ENCODE measurements around the gene MPDZ.

The MPDZ gene

DNA sequence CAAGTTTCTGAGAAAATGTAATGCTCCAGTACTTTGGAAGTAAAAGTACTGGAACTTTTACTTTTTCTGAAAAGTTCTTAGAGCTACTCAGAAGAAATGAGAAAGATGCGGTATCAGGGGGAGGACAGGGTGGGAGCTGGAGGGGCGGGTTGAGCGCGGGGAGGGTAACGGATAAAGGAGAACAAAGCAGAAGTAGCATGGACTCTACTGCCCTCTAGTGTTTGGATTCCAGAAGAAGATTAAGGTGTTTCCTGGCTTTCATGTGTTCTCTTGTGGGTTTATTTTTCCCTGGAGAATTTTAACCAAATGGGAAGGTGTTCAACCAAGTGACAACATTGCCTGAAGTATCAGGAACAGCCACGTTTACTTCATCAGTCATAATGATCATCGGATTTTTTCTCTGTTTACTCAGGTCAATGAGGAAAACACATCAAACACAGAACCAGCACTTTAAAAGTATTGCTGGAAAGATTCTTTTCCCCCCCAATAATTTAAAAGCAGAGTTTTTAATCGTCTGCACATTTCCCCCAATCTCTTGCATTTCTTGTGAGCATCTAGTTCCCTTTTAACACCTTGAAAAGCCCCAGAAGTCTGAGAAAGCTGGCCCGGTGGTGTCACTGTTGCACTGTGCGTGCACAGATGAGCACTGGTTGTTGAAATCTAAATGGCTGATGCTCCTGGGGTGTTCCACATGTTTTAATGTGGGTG, 190.6 kb downstream of the MPDZ start:
- in situ Hi-C loops (cut with MboI; ENCODE audit: low sequenced_read_pairs) = no loop called here

DNA sequence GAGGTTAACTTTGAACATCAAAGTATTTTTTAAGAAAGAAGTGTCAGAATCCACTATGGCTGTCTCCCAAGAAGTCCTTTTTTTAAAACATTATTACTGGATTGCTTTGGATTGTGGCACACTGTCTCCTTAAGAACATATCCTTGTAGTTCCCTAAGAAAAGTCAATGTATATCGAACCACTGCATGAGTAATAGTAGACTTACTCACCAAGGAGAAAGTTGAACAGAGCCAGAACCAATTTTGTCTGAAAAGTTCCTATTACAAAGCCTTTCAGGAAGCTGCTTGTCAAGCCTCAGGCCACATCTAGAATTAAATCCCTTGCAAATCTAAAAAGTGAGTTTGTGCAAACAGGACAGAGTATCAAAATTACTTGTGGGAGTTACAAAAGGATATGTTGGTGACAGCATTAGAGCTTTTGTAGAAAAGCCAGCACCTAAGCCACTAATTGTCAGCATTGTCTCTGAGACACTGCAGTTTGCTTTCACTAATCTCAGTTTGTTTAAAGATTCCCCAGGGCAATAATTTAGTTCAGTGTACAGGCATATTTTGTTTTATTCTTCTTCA, 195.4 kb downstream of the MPDZ start:
- in situ Hi-C loops (cut with MboI; ENCODE audit: low sequenced_read_pairs) = no loop called here

DNA sequence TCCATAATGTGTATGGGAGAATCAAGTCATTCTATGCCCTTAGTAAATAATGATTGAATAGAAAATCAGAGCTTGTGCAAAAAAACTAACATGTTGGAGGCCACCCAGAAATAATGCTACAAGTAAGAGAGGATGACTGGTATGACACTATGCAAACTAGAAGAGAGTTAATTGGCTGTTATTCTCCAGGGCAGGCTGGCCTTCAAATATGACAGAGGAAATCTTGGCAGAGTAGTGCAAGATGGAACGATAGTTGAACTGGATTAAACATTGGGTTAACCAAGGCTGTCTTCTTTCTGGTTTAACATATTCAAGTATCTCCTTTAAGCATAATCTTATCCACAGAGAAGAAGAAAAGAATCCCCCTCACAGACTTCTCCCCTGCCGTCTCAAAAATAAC, 196.1 kb downstream of the MPDZ start:
- in situ Hi-C loops (cut with MboI; ENCODE audit: low sequenced_read_pairs) = no loop called here

DNA sequence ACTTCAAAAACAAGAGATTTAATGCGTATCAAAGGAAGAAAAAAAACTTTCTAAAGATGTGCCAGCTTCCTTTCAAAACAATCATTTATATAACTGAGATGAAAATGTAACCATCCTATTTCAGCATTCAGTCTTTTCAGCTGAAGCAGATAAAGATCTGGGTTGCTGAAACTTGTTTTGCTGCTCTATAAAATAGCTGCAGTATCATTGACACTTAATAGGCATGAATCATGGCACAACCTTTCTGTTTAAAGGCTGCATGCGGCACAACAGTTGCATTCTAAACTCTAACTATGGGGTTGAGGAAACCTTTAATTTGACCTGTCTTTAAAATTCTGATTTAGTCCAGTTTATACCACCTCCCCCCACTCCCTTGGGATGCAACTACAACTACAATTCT, 196.7 kb downstream of the MPDZ start:
- in situ Hi-C loops (cut with MboI; ENCODE audit: low sequenced_read_pairs) = no loop called here

GRCh38 chr9:13078164-13078563, 201.3 kb downstream of the MPDZ start:
- in situ Hi-C loops (cut with MboI; ENCODE audit: low sequenced_read_pairs) = no loop called here

DNA sequence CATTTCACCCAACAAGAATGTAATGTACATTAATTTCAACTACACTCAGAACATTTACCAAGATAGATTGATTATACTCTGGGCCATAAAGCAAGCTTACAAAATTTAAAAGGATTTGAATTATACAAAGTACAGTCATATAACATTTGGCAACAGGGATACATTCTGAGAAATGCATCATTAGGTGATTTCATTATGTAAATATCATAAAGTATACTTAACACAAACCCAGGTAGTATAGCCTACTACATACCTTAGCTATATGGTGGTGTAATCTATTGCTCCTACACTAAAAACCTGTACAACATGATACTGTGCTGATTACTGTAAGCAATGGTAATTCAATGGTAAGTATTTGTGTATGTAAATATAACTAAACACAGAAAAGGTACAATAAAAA, 202.9 kb downstream of the MPDZ start:
- in situ Hi-C loops (cut with MboI; ENCODE audit: low sequenced_read_pairs) = no loop called here

DNA sequence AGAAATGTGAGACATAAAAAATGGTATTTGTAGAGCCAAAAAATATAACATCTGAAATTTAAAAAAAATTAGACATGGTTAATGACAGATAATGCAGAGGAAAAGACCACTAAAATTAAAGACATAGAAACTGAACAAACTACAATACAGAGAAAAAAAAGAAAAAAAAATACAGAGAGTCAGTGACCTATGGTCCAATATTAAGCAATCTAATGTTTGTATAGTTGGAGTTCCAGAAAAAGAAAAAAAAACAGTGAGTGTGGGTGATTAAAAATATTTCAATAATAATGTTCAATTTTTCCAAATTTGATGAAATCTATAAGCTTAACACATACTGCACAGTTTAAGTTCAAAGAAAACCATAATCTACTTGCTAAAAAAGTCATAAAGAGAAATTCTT, 207.6 kb downstream of the MPDZ start:
- in situ Hi-C loops (cut with MboI; ENCODE audit: low sequenced_read_pairs) = no loop called here

- in situ Hi-C loops (cut with MboI; ENCODE audit: low sequenced_read_pairs) = no loop called here
Observed at GRCh38 chr9:13070612-13071595, 208.6 kb downstream of the MPDZ start.

DNA sequence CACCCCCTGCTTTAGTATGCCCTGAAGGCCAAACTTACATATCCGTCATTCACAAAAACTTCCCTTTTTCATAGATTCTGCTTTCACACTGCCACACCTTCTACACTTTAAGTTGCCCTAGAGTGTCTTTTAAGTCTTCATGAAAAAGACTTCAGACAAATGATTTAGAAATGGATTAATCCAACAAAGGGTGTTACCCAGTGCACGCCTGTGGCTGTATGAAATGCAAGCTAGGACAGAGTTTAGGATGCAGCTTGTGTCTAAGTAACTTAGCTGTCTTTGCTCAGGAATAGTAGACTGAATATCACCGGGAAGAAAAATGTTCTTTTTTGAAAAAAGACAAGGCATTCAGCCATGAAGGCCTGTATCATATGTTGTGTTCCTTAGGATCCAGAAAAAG, 210.0 kb downstream of the MPDZ start:
- in situ Hi-C loops (cut with MboI; ENCODE audit: low sequenced_read_pairs) = no loop called here

- in situ Hi-C loops (cut with MboI; ENCODE audit: low sequenced_read_pairs) = no loop called here
Observed at GRCh38 chr9:13064676-13065075, 214.8 kb downstream of the MPDZ start.

DNA sequence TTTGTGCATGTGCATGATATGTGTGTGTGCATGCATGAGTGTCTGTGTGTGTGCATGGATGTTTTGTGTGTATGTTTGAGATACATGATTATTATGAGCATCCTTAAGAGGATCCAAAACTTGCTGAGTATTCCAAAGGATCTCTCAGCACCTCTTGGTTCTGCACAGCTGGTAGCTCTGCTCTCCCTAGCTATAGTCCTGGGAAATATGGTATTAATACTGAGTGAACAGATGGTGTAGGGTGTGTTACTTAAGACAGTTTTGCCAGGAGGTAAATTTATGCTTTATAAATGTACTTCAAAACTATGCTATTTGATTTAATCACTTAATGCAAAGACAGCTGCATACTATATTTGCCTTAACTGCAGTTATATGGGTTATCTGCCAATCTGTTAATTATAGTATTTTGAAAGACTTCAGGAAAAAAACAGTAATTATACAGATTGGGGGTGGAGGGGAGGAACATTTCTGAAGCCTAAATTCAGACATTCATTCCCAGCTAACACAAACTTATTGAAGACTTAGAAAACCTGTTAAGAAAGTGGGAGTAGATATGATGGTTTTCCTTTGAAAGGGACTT, 215.5 kb downstream of the MPDZ start:
- in situ Hi-C loops (cut with MboI; ENCODE audit: low sequenced_read_pairs) = no loop called here

GRCh38 chr9:13061390-13061789, 218.1 kb downstream of the MPDZ start:
- in situ Hi-C loops (cut with MboI; ENCODE audit: low sequenced_read_pairs) = no loop called here
